Measurements from ENCODE around the gene MEF2A. TPM values are rescaled to one million over a fixed set of nuclear protein-coding genes. Genes with fewer than 3 reads are reported as not detected.

Gene MEF2A
- total RNA-seq, 1 experiment from 2014 or later = 39.7 TPM

DNA sequence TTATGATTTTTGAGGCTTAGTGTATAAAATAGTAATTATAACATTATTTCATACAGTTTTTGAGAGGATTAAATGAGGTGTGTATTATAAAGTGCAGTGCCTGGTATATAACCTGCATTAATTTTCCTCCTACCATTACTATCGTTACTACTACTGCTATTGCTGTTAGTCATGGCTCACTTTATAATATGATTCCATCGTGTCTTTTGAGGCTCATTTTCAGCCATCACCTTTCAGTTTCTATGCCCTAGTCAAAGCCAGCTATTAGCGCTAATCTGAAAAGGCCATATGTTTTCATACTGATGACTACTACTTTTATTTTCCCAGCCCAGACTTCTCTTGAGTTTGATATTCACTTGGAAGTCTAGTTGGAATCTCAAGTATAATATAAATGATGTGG, 5.5 kb downstream of the MEF2A start:
- no peak for DNase-seq (ENCODE audit: low read depth in 1 of 2, low spot score in 2 of 2)
- peaks cover 8% of the 10 kb centered on the region for H3K4me1 ChIP-seq (replicated peaks)
- no peak overlapping the region for H3K4me3 ChIP-seq
- H3K27ac ChIP-seq = no peak overlapping the region
- no peaks in the 10 kb centered on the region for H3K36me3 ChIP-seq
- H3K27me3 ChIP-seq (replicated peaks) = no peaks in the 10 kb centered on the region
- no peaks in the 10 kb centered on the region for H3K9me3 ChIP-seq (replicated peaks)

- Histone ChIP-seq H3K9me3 (replicated peaks) (no peaks in the 10 kb centered on the region), H3K4me1 (replicated peaks) (no peaks in the 10 kb centered on the region), H3K36me3 (no peaks in the 10 kb centered on the region), H3K4me3 (no peak overlapping the region), H3K27ac (no peak overlapping the region), H3K27me3 (replicated peaks) (no peaks in the 10 kb centered on the region)
- DNase-seq (ENCODE audit: low read depth in 1 of 2, low spot score in 2 of 2) = no peak
Measured at GRCh38 chr15:99574048-99574447, 8.3 kb downstream of the MEF2A start.

DNA sequence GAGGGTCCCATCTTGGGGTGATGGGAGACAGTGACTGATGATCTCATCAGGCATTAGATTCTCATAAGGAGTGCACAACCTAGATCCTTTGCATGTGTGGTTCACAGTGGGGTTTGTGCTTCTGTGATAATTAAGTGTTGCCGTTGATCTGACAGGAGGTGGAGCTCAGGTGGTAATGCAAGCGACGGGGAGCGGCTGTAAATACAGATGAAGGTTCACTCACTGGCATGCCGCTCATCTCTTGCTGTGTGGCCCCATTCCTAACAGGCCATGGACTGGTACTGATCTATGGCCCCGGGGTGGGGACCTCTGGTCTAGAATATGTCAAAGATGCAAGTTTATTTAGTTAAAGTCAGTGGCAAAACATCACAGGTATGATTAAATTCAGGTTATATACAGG, 8.7 kb downstream of the MEF2A start:
- Histone ChIP-seq H3K36me3 (no peaks in the 10 kb centered on the region), H3K27me3 (replicated peaks) (no peaks in the 10 kb centered on the region), H3K4me1 (replicated peaks) (no peaks in the 10 kb centered on the region), H3K9me3 (replicated peaks) (no peaks in the 10 kb centered on the region), H3K4me3 (no peak overlapping the region), H3K27ac (no peak overlapping the region)
- DNase-seq (ENCODE audit: low read depth in 1 of 2, low spot score in 2 of 2) = no peak

GRCh38 chr15:99578809-99579208, 13.0 kb downstream of the MEF2A start:
- no peaks in the 10 kb centered on the region for H3K36me3 ChIP-seq
- H3K27me3 ChIP-seq (replicated peaks) = no peaks in the 10 kb centered on the region
- DNase-seq (ENCODE audit: low read depth in 1 of 2, low spot score in 2 of 2) = no peak
- H3K9me3 ChIP-seq (replicated peaks) = no peaks in the 10 kb centered on the region
- H3K4me3 ChIP-seq = no peak overlapping the region
- H3K27ac ChIP-seq = no peak overlapping the region
- H3K4me1 ChIP-seq (replicated peaks) = no peaks in the 10 kb centered on the region

- H3K36me3 ChIP-seq = no peaks in the 10 kb centered on the region
- H3K9me3 ChIP-seq (replicated peaks) = no peaks in the 10 kb centered on the region
- DNase-seq (ENCODE audit: low read depth in 1 of 2, low spot score in 2 of 2) = no peak
- H3K4me3 ChIP-seq = no peak overlapping the region
- H3K27ac ChIP-seq = no peak overlapping the region
- no peaks in the 10 kb centered on the region for H3K27me3 ChIP-seq (replicated peaks)
- H3K4me1 ChIP-seq (replicated peaks) = no peaks in the 10 kb centered on the region
Measured at GRCh38 chr15:99580076-99580475, 14.3 kb downstream of the MEF2A start.

DNA sequence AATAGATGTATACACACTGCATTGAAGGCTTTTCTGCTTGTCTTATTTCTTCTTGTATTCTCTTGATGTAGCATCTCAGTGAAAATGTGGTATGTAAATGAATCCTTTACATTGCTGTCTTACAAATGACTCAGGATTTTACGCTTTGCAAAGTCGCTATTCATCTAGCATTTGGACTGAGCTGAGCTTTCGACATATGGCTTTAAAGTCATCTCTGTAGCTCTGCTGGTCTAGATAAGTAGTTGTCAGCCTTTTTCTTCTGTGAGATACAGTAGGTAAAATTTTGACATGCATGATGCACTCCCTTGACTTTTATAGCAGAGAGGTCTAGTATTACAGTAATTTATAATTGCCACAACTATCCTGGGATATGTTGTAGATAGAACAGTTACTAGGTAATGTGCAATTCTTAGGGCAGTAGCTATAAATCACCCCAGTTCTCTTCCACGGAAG, 16.8 kb downstream of the MEF2A start:
- H3K36me3 ChIP-seq = no peaks in the 10 kb centered on the region
- H3K4me3 ChIP-seq = no peak overlapping the region
- H3K9me3 ChIP-seq (replicated peaks) = no peaks in the 10 kb centered on the region
- no peaks in the 10 kb centered on the region for H3K4me1 ChIP-seq (replicated peaks)
- H3K27ac ChIP-seq = no peak overlapping the region
- DNase-seq (ENCODE audit: low read depth in 1 of 2, low spot score in 2 of 2) = no peak
- no peaks in the 10 kb centered on the region for H3K27me3 ChIP-seq (replicated peaks)

- DNase-seq (ENCODE audit: low read depth in 1 of 2, low spot score in 2 of 2) = no peak
- no peaks in the 10 kb centered on the region for H3K27me3 ChIP-seq (replicated peaks)
- H3K27ac ChIP-seq = no peak overlapping the region
- H3K4me1 ChIP-seq (replicated peaks) = no peaks in the 10 kb centered on the region
- no peak overlapping the region for H3K4me3 ChIP-seq
- no peaks in the 10 kb centered on the region for H3K9me3 ChIP-seq (replicated peaks)
- no peaks in the 10 kb centered on the region for H3K36me3 ChIP-seq
Measured at GRCh38 chr15:99584081-99584600, 18.4 kb downstream of the MEF2A start.

- DNase-seq (ENCODE audit: low read depth in 1 of 2, low spot score in 2 of 2) = no peak
- no peak overlapping the region for H3K27ac ChIP-seq
Measured at GRCh38 chr15:99586121-99586520, 20.3 kb downstream of the MEF2A start.

GRCh38 chr15:99589801-99590200, 24.0 kb downstream of the MEF2A start:
- no peak for DNase-seq (ENCODE audit: low read depth in 1 of 2, low spot score in 2 of 2)
- Histone ChIP-seq H3K9me3 (replicated peaks) (no peaks in the 10 kb centered on the region), H3K4me1 (replicated peaks) (no peaks in the 10 kb centered on the region), H3K4me3 (no peak overlapping the region), H3K27me3 (replicated peaks) (no peaks in the 10 kb centered on the region), H3K36me3 (no peaks in the 10 kb centered on the region), H3K27ac (no peak overlapping the region)

More at GRCh38 chr15:99586121-99586520, 20.3 kb downstream of the MEF2A start:
- Histone ChIP-seq H3K36me3 (no peaks in the 10 kb centered on the region), H3K27me3 (replicated peaks) (no peaks in the 10 kb centered on the region), H3K9me3 (replicated peaks) (no peaks in the 10 kb centered on the region), H3K4me3 (no peak overlapping the region), H3K4me1 (replicated peaks) (no peaks in the 10 kb centered on the region)

GRCh38 chr15:99590913-99591646, 25.3 kb downstream of the MEF2A start:
- Histone ChIP-seq H3K27me3 (replicated peaks) (no peaks in the 10 kb centered on the region), H3K9me3 (replicated peaks) (no peaks in the 10 kb centered on the region), H3K36me3 (no peaks in the 10 kb centered on the region), H3K27ac (no peak overlapping the region), H3K4me3 (no peak overlapping the region), H3K4me1 (replicated peaks) (no peaks in the 10 kb centered on the region)
- no peak for DNase-seq (ENCODE audit: low read depth in 1 of 2, low spot score in 2 of 2)

DNA sequence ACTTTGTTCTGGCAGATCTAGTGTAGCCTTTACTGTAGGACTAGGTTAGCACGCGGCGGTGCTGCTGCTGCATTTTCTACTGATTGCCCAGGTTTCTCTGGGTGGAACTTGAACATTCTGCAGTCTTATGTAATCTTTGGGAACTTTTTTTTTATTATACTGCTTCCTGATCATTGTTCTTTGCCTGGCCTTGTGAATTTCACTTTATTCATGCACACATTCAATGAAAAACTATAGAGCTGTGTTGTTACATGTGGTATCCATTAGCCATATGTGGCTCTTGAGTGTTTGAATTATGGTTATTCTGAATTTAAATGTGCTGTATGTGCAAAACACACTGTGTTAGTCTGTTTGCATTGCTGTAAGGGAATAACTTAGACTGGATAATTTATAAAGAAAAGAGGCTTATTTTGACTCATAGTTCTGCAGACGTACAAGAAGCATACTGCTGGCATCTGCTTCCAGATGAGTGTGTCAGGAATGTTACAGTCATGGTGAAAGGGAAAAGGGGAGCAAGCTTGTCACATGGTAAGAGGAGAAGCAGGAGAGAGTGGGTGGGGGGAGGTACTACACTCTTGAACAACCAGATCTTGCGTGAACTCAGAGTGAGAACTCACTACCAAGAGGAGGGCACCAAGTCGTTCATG, 26.5 kb downstream of the MEF2A start:
- no peaks in the 10 kb centered on the region for H3K4me1 ChIP-seq (replicated peaks)
- DNase-seq (ENCODE audit: low read depth in 1 of 2, low spot score in 2 of 2) = no peak
- H3K9me3 ChIP-seq (replicated peaks) = no peaks in the 10 kb centered on the region
- H3K27me3 ChIP-seq (replicated peaks) = no peaks in the 10 kb centered on the region
- no peak overlapping the region for H3K27ac ChIP-seq
- H3K4me3 ChIP-seq = no peak overlapping the region
- H3K36me3 ChIP-seq = no peaks in the 10 kb centered on the region

GRCh38 chr15:99593070-99593469, 27.3 kb downstream of the MEF2A start:
- Histone ChIP-seq H3K27ac (no peak overlapping the region), H3K4me1 (replicated peaks) (no peaks in the 10 kb centered on the region)
- DNase-seq (ENCODE audit: low read depth in 1 of 2, low spot score in 2 of 2) = no peak

GRCh38 chr15:99594916-99595315, 29.1 kb downstream of the MEF2A start:
- DNase-seq (ENCODE audit: low read depth in 1 of 2, low spot score in 2 of 2) = no peak
- Histone ChIP-seq H3K27ac (no peak overlapping the region), H3K4me3 (no peak overlapping the region), H3K9me3 (replicated peaks) (no peaks in the 10 kb centered on the region), H3K27me3 (replicated peaks) (no peaks in the 10 kb centered on the region), H3K36me3 (no peaks in the 10 kb centered on the region; the same call in 1 of the 2 replicates), H3K4me1 (replicated peaks) (no peaks in the 10 kb centered on the region)

More at GRCh38 chr15:99593070-99593469, 27.3 kb downstream of the MEF2A start:
- Histone ChIP-seq H3K9me3 (replicated peaks) (no peaks in the 10 kb centered on the region), H3K27me3 (replicated peaks) (no peaks in the 10 kb centered on the region), H3K4me3 (no peak overlapping the region), H3K36me3 (no peaks in the 10 kb centered on the region)

- Histone ChIP-seq H3K36me3 (no peaks in the 10 kb centered on the region; the same call in none of the 2 replicates), H3K27ac (no peak overlapping the region), H3K27me3 (replicated peaks) (no peaks in the 10 kb centered on the region), H3K4me3 (no peak overlapping the region), H3K4me1 (replicated peaks) (no peaks in the 10 kb centered on the region), H3K9me3 (replicated peaks) (no peaks in the 10 kb centered on the region; the same call in 1 of the 2 replicates)
- no peak for DNase-seq (ENCODE audit: low read depth in 1 of 2, low spot score in 2 of 2)
Measured at GRCh38 chr15:99598296-99598695, 32.5 kb downstream of the MEF2A start.
